Astrocyte (in vitro differentiated cells and primary cell): Measurements from ENCODE around the gene SOCS2. TPM values are rescaled to one million over a fixed set of nuclear protein-coding genes. Genes with fewer than 3 reads are reported as not detected.

Experiments used
- DNase-seq: peaks from one replicate; pipeline ENCODE4 v3.0.0-alpha.2; 2010; ENCODE audit warnings: low read depth
- FAIRE-seq: peaks from 2 replicates; lab custom pipeline; 2011; peaks lifted over from hg19 to GRCh38; lab: Jason Lieb, UNC
- H2AFZ ChIP-seq: 2 replicates; pipeline ENCODE4 v1.6.0; 2012; ENCODE audit warnings: low read depth, low read length, inconsistent platforms
- H3K27ac ChIP-seq: 2 replicates; pipeline ENCODE4 v1.5.1; 2011; ENCODE audit warnings: low read depth, low read length, inconsistent platforms
- H3K27me3 ChIP-seq: 2 replicates; pipeline ENCODE4 v1.6.0; 2011; ENCODE audit warnings: low read length, inconsistent platforms; ENCODE audit not compliant: insufficient read depth
- H3K36me3 ChIP-seq: 2 replicates; pipeline ENCODE4 v1.5.1; 2011; ENCODE audit warnings: low read length, inconsistent platforms; ENCODE audit not compliant: insufficient read depth
- H3K4me1 ChIP-seq: 2 replicates; pipeline ENCODE4 v1.5.1; 2011; ENCODE audit warnings: low read length, inconsistent platforms; ENCODE audit not compliant: insufficient read depth
- H3K4me2 ChIP-seq: 2 replicates; pipeline ENCODE4 v1.6.0; 2012; ENCODE audit warnings: low read length, inconsistent platforms
- H3K4me3 ChIP-seq: 2 replicates; pipeline ENCODE4 v1.5.1; 2011; ENCODE audit warnings: low read depth, mild to moderate bottlenecking, low read length, inconsistent platforms; ENCODE audit not compliant: insufficient read depth
- H3K79me2 ChIP-seq: 2 replicates; pipeline ENCODE4 v1.6.0; 2012; ENCODE audit warnings: mild to moderate bottlenecking, low read length, inconsistent platforms; ENCODE audit not compliant: insufficient read depth
- H3K9ac ChIP-seq: 2 replicates; pipeline ENCODE4 v1.6.0; 2012; ENCODE audit warnings: mild to moderate bottlenecking, low read length, inconsistent platforms
- H3K9me3 ChIP-seq: 2 replicates; pipeline ENCODE4 v1.5.1; 2012; ENCODE audit warnings: low read depth, mild to moderate bottlenecking, low read length, inconsistent platforms; ENCODE audit not compliant: insufficient read depth
- H4K20me1 ChIP-seq: 2 replicates; pipeline ENCODE4 v1.6.0; 2012; ENCODE audit warnings: low read length, inconsistent platforms; ENCODE audit not compliant: insufficient read depth
- H3K27ac Mint-ChIP-seq: one replicate; pipeline ENCODE4 v1.8.0; 2021; ENCODE audit warnings: mild to moderate bottlenecking, mixed read lengths; ENCODE audit not compliant: unreplicated experiment
- H3K27me3 Mint-ChIP-seq: one replicate; pipeline ENCODE4 v1.8.0; 2021; ENCODE audit warnings: low read depth, mixed read lengths; ENCODE audit not compliant: unreplicated experiment
- H3K36me3 Mint-ChIP-seq: one replicate; pipeline ENCODE4 v1.8.0; 2021; ENCODE audit warnings: low read depth, mixed read lengths; ENCODE audit not compliant: unreplicated experiment
- H3K4me1 Mint-ChIP-seq: one replicate; pipeline ENCODE4 v1.8.0; 2021; ENCODE audit warnings: low read depth, mixed read lengths; ENCODE audit not compliant: unreplicated experiment
- H3K4me3 Mint-ChIP-seq: one replicate; pipeline ENCODE4 v1.8.0; 2021; ENCODE audit warnings: mild to moderate bottlenecking, moderate library complexity, mixed read lengths; ENCODE audit not compliant: unreplicated experiment
- H3K9me3 Mint-ChIP-seq: one replicate; pipeline ENCODE4 v1.8.0; 2021; ENCODE audit warnings: mild to moderate bottlenecking, mixed read lengths; ENCODE audit not compliant: unreplicated experiment
- EZH2 ChIP-seq: IDR thresholded peaks from 2 replicates; pipeline ENCODE4 v1.6.1; 2012; ENCODE audit warnings: mild to moderate bottlenecking, low read length, inconsistent platforms; ENCODE audit not compliant: insufficient read depth
- total RNA-seq: library from RNA; stranded (reverse); gene quantifications from 2 replicates; pipeline ENCODE4 v1.2.1, GENCODE V29; 2021
- TF ChIP-seq, protein P1 (sequence below): IDR thresholded peaks from 2 replicates; pipeline ENCODE4 v1.5.1; 2011; ENCODE audit warnings: low read depth, mild to moderate bottlenecking, inconsistent platforms, low read length, moderate library complexity; ENCODE audit not compliant: insufficient read depth

Gene SOCS2
- total RNA-seq, 1 donor from 2014 or later, result 6.4 TPM

DNA sequence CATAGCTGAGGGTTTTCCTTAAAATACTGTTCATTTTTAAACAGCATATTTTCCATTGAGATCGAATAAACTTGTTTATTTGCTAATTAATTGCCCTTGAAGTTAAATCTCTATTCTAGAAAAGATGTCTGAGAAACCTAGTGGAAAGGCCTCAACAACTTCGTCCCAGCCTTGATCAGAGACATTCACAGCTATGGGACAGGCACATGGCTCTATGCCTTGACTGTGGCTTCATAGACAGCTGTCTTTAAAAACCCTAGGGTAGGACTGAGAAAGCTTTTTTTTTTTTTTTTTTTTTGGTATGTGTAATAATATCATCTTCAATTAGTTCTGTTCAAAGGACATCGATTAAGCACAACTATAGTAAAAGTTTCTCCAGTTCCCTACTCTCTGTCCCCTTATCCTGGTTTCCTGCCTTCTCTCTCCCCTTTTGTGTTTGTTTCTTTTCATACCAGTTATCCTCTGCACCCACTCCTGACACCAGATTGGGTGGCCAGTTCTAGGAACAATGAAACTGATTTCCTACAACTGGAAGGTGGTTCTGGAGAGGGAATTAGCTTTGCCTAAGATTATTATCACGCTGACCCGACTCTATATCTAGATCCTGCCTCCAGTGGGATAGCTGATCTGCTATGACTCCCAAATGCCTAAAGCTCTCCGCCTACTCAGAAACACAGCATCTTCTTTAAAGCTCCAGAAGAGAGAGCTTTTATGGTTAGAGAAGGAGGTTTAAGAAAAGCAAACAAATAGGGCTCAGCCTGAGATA lies 20.3 kb downstream of the SOCS2 start:
- Histone ChIP-seq H2AFZ (no peak overlapping the region), H3K4me2 (no peak overlapping the region)
- no peak for FAIRE-seq

DNA sequence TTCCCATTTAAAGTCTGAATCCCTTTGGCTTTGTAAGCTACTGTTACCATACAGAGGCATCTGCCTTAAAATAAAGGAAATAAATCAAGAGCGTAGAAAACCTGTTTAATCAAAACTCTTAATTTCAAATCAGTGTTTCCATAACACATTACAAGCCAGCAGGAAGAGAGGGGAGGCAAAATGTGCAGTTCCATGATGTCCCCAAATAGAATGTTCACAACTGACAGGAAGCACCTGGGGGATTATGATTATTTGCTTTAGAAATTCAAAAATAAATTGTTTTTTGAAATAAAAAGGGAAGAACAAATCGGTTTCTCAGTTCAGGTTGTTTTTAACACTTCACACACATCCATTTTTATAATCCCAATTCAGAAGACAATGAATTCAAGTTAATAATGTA lies 21.4 kb downstream of the SOCS2 start:
- H3K4me3 ChIP-seq, result no peak overlapping the region
- no peak overlapping the region for H2AFZ ChIP-seq
- H3K9ac ChIP-seq, result no peak overlapping the region
- H3K79me2 ChIP-seq, result no peaks in the 10 kb centered on the region
- H4K20me1 ChIP-seq, result no peaks in the 10 kb centered on the region
- no peaks in the 10 kb centered on the region for H3K9me3 ChIP-seq
- DNase-seq, result no peak
- Mint-ChIP-seq H3K36me3 (no peaks in the 10 kb centered on the region), H3K4me1 (peaks cover 2% of the 10 kb centered on the region), H3K9me3 (no peaks in the 10 kb centered on the region), H3K27me3 (no peaks in the 10 kb centered on the region), H3K27ac (no peak overlapping the region), H3K4me3 (no peak overlapping the region)
- H3K36me3 ChIP-seq, result no peaks in the 10 kb centered on the region
- no peaks in the 10 kb centered on the region for H3K27me3 ChIP-seq
- no peak for FAIRE-seq
- H3K4me1 ChIP-seq, result peaks cover 2% of the 10 kb centered on the region
- H3K4me2 ChIP-seq, result no peak overlapping the region
- H3K27ac ChIP-seq, result no peak overlapping the region
- no peak for TF ChIP-seq EZH2
- TF ChIP-seq, protein P1, sequence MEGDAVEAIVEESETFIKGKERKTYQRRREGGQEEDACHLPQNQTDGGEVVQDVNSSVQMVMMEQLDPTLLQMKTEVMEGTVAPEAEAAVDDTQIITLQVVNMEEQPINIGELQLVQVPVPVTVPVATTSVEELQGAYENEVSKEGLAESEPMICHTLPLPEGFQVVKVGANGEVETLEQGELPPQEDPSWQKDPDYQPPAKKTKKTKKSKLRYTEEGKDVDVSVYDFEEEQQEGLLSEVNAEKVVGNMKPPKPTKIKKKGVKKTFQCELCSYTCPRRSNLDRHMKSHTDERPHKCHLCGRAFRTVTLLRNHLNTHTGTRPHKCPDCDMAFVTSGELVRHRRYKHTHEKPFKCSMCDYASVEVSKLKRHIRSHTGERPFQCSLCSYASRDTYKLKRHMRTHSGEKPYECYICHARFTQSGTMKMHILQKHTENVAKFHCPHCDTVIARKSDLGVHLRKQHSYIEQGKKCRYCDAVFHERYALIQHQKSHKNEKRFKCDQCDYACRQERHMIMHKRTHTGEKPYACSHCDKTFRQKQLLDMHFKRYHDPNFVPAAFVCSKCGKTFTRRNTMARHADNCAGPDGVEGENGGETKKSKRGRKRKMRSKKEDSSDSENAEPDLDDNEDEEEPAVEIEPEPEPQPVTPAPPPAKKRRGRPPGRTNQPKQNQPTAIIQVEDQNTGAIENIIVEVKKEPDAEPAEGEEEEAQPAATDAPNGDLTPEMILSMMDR, result no peak

More for the DNA sequence above, 20.3 kb downstream of the SOCS2 start:
- Mint-ChIP-seq H3K27ac (no peak overlapping the region), H3K4me1 (peaks cover 2% of the 10 kb centered on the region), H3K36me3 (no peaks in the 10 kb centered on the region), H3K27me3 (no peaks in the 10 kb centered on the region), H3K4me3 (no peak overlapping the region), H3K9me3 (no peaks in the 10 kb centered on the region)
- Histone ChIP-seq H3K27me3 (no peaks in the 10 kb centered on the region), H3K4me3 (no peak overlapping the region), H3K9ac (no peak overlapping the region), H3K9me3 (no peaks in the 10 kb centered on the region), H3K27ac (no peak overlapping the region), H3K4me1 (peaks cover 2% of the 10 kb centered on the region), H3K36me3 (no peaks in the 10 kb centered on the region), H3K79me2 (no peaks in the 10 kb centered on the region), H4K20me1 (no peaks in the 10 kb centered on the region)
- DNase-seq, result no peak
- no peak for TF ChIP-seq EZH2
- TF ChIP-seq, protein P1, result no peak

DNA sequence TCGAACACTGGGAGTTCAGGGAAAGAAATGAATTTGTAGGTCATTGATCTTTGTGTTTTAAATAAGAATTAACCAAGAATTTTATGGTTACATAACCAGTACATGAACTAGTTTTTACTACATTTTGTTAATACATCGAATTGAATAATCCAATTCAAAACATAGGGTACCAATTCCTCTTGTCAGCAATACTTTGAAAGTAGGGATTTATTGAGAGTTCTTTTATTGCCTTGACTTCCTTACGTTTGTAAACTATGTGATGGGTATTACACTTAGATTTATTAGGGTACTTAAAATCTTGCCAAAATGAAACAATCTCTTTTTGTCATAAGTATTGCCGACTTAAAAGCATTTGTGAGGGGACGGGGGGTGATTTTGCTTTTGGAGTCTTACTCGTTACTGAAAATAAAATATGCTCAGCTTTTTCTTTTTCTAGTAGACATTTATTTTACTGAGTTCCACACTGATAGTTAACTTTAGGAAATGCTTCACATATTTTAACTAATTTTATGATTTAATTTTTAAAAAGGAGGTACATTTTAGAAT lies 22.4 kb downstream of the SOCS2 start:
- Histone ChIP-seq H3K9ac (no peak overlapping the region), H3K27ac (no peak overlapping the region), H3K36me3 (no peaks in the 10 kb centered on the region), H4K20me1 (no peaks in the 10 kb centered on the region), H3K27me3 (no peaks in the 10 kb centered on the region), H3K9me3 (no peaks in the 10 kb centered on the region), H3K4me3 (no peak overlapping the region), H2AFZ (no peak overlapping the region), H3K79me2 (no peaks in the 10 kb centered on the region), H3K4me2 (no peak overlapping the region), H3K4me1 (no peaks in the 10 kb centered on the region)
- TF ChIP-seq, protein P1, result no peak
- no peak for TF ChIP-seq EZH2
- peaks cover 2% of the 10 kb centered on the region for H3K4me1 Mint-ChIP-seq
- no peak for DNase-seq
- no peak overlapping the region for H3K27ac Mint-ChIP-seq
- H3K27me3 Mint-ChIP-seq, result no peaks in the 10 kb centered on the region
- H3K36me3 Mint-ChIP-seq, result no peaks in the 10 kb centered on the region
- H3K9me3 Mint-ChIP-seq, result no peaks in the 10 kb centered on the region
- FAIRE-seq, result peak; percentile 58
- no peak overlapping the region for H3K4me3 Mint-ChIP-seq
